Measurements from ENCODE around the gene TSACC. TPM values are rescaled to one million over a fixed set of nuclear protein-coding genes. Genes with fewer than 3 reads are reported as not detected.

The TSACC gene
- total and polyA plus RNA-seq, 2 donors (not counting 1 experiment from before 2014, with no cell fraction given), result 0.69 to 1.2 TPM

DNA sequence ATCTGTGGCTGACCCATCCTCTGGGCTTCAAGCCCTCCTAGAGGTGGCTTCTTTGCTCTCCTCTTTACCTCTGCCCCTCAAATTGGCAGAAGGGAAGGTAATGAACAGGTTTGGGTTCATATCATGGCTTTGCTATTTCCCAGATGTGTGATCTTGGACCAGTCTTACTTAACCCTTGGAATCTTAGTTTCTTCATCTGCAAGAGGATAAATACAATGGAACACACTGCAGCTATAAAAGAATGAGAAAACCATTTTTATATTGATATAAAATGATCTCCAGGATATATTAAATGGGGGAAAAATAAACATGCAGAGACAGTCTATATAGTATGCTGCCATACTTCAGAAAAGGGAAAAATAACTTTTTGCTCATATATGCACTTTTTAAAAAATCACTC is 48.5 kb upstream of the TSACC start:
- ATAC-seq (ENCODE audit: low read depth), result no peak
- no peak for TF ChIP-seq EZH2 (IDR thresholded peaks at IDR 0.05; ENCODE audit: borderline replicate concordance, insufficient read depth, low read depth, low read length, poor library complexity, severe bottlenecking)
- TF ChIP-seq, protein P1, sequence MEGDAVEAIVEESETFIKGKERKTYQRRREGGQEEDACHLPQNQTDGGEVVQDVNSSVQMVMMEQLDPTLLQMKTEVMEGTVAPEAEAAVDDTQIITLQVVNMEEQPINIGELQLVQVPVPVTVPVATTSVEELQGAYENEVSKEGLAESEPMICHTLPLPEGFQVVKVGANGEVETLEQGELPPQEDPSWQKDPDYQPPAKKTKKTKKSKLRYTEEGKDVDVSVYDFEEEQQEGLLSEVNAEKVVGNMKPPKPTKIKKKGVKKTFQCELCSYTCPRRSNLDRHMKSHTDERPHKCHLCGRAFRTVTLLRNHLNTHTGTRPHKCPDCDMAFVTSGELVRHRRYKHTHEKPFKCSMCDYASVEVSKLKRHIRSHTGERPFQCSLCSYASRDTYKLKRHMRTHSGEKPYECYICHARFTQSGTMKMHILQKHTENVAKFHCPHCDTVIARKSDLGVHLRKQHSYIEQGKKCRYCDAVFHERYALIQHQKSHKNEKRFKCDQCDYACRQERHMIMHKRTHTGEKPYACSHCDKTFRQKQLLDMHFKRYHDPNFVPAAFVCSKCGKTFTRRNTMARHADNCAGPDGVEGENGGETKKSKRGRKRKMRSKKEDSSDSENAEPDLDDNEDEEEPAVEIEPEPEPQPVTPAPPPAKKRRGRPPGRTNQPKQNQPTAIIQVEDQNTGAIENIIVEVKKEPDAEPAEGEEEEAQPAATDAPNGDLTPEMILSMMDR (IDR thresholded peaks at IDR 0.05), result no peak
- H3K4me1 Mint-ChIP-seq, result peaks cover 11% of the 10 kb centered on the region
- intact Hi-C loops (cut with micrococcal nuclease), result loop anchor here (5.0 kb wide), 1 partner anchor 292 kb away; no protein-coding TSS in a partner anchor
- H3K9me3 Mint-ChIP-seq (ENCODE audit: insufficient read depth), result no peaks in the 10 kb centered on the region
- CTCF ChIA-PET, result no interaction called here
- Histone ChIP-seq H3K36me3 (replicated peaks in 1 of 2; ENCODE audit: control extremely low read depth in 1 of 2, control insufficient read depth in 1 of 2, extremely low read depth in 1 of 2, insufficient read depth in 2 of 2, low read length in 1 of 2) (peaks cover 0 to 10% of the 10 kb centered on the region in 2 experiments), H4K20me1 (ENCODE audit: control insufficient read depth, insufficient read depth, low read length, poor library complexity, severe bottlenecking) (no peaks in the 10 kb centered on the region), H3K79me2 (ENCODE audit: control insufficient read depth, insufficient read depth, low read length) (peaks cover 3% of the 10 kb centered on the region), H2AFZ (ENCODE audit: insufficient read depth, low read depth, low read length, poor library complexity, severe bottlenecking) (no peak overlapping the region), H3K27me3 (replicated peaks in 1 of 4; ENCODE audit: control extremely low read depth in 1 of 4, control insufficient read depth in 3 of 4, insufficient read depth in 4 of 4, low read length in 3 of 4) (no peaks in the 10 kb centered on the region), H3K27ac (ENCODE audit: low read length in 2 of 2) (no peak overlapping the region), H3K9ac (ENCODE audit: low read length) (no peak overlapping the region), H3K4me2 (replicated peaks; ENCODE audit: low read depth, low read length, poor library complexity, severe bottlenecking) (no peak overlapping the region), H3K4me3 (ENCODE audit: control extremely low read depth in 1 of 5, extremely low read depth in 1 of 5, insufficient read depth in 1 of 5, low read depth in 2 of 5, low read length in 4 of 5) (no peak overlapping the region), H3K4me1 (ENCODE audit: control insufficient read depth in 2 of 2, insufficient read depth in 2 of 2, low read length in 2 of 2) (peaks cover 4 to 11% of the 10 kb centered on the region in 2 donors), H3K9me3 (ENCODE audit: control extremely low read depth in 1 of 3, control insufficient read depth in 2 of 3, insufficient read depth in 1 of 3, low read length in 2 of 3) (no peaks in the 10 kb centered on the region)
- H3K4me3 Mint-ChIP-seq, result no peak overlapping the region
- no peak overlapping the region for H3K27ac Mint-ChIP-seq
- DNase-seq, result no peak
- no peaks in the 10 kb centered on the region for H3K27me3 Mint-ChIP-seq
- POLR2A ChIA-PET, result no interaction called here

DNA sequence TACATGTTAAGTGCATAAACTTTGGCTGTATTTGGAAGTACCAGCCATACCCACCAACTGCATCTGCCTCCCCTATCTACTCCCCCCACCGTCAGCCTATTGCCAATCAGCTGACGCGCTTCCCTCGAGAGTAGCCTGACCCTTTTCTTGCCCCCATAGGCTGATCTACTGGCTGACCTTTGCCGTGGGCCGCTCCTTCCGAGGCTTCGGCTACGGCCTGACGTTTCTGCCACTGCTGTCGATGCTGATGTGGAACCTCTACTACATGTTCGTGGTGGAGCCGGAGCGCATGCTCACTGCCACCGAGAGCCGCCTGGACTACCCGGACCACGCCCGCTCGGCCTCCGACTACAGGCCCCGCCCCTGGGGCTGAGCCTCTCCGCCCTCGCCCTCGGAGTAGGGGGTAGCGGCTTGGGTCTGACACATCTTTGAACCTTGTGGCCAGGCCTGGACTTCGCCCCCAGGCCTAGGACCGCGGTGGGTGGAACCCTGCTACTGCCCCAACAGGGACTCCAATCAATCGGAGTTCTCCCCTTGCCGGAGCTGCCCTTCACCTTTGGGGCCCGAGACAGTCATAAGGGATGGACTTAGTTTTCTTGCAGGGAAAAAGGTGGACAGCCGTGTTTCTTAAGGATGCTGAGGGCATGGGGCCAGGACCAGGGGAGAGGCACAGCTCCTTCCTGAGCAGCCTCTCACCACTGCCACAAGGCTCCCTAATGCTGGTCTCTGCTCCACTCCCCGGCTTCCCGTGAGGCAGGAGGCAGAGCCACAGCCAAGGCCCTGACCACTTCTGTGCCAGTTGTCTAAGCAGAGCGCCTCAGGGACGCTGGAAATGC is 46.9 kb upstream of the TSACC start:
- peak overlapping the region; percentile 85 for H3K4me3 Mint-ChIP-seq
- Histone ChIP-seq H3K9me3 (ENCODE audit: control extremely low read depth in 1 of 3, control insufficient read depth in 2 of 3, insufficient read depth in 1 of 3, low read length in 2 of 3) (no peaks in the 10 kb centered on the region), H3K27ac (ENCODE audit: low read length in 2 of 2) (peak overlapping the region in 1 of 2 donors; percentile 25), H3K4me1 (ENCODE audit: control insufficient read depth in 2 of 2, insufficient read depth in 2 of 2, low read length in 2 of 2) (peaks cover 12 to 20% of the 10 kb centered on the region in 2 donors), H3K27me3 (replicated peaks in 1 of 4; ENCODE audit: control extremely low read depth in 1 of 4, control insufficient read depth in 3 of 4, insufficient read depth in 4 of 4, low read length in 3 of 4) (peaks cover 0 to 2% (median 0%) of the 10 kb centered on the region in 4 experiments), H4K20me1 (ENCODE audit: control insufficient read depth, insufficient read depth, low read length, poor library complexity, severe bottlenecking) (no peaks in the 10 kb centered on the region), H3K36me3 (replicated peaks in 1 of 2; ENCODE audit: control extremely low read depth in 1 of 2, control insufficient read depth in 1 of 2, extremely low read depth in 1 of 2, insufficient read depth in 2 of 2, low read length in 1 of 2) (peaks cover 0 to 4% of the 10 kb centered on the region in 2 experiments), H2AFZ (ENCODE audit: insufficient read depth, low read depth, low read length, poor library complexity, severe bottlenecking) (peak overlapping the region; percentile 48), H3K4me2 (replicated peaks; ENCODE audit: low read depth, low read length, poor library complexity, severe bottlenecking) (peak overlapping the region; percentile 56), H3K9ac (ENCODE audit: low read length) (peak overlapping the region; percentile 47), H3K79me2 (ENCODE audit: control insufficient read depth, insufficient read depth, low read length) (peaks cover 10% of the 10 kb centered on the region), H3K4me3 (ENCODE audit: control extremely low read depth in 1 of 5, extremely low read depth in 1 of 5, insufficient read depth in 1 of 5, low read depth in 2 of 5, low read length in 4 of 5) (peak overlapping the region in 2 of 5 experiments; percentile 30 to 34)
- peak; percentile 61 for DNase-seq
- ChIA-PET POLR2A (no interaction called here), CTCF (interaction anchor here (0.5 to 1.0 kb wide), 2 partner anchors 28 to 37 kb away, joined by 3 read pairs; no protein-coding TSS in a partner anchor)
- H3K27me3 Mint-ChIP-seq, result no peaks in the 10 kb centered on the region
- no peak for TF ChIP-seq EZH2 (IDR thresholded peaks at IDR 0.05; ENCODE audit: borderline replicate concordance, insufficient read depth, low read depth, low read length, poor library complexity, severe bottlenecking)
- TF ChIP-seq, protein P1 (IDR thresholded peaks at IDR 0.05), result no peak
- peaks cover 20% of the 10 kb centered on the region for H3K4me1 Mint-ChIP-seq
- peak; percentile 83 for ATAC-seq (ENCODE audit: low read depth)
- intact Hi-C loops (cut with micrococcal nuclease), result loop anchor here (5.0 kb wide), 1 partner anchor 291 kb away; no protein-coding TSS in a partner anchor
- peak overlapping the region; percentile 84 for H3K27ac Mint-ChIP-seq
- no peaks in the 10 kb centered on the region for H3K9me3 Mint-ChIP-seq (ENCODE audit: insufficient read depth)
- WGBS (ENCODE audit: insufficient coverage), result 49% methylated on average over 36 of the region's 37 CpGs

Data from B cell (primary cell).